Measurements from ENCODE around the gene COASY. TPM values are rescaled to one million over a fixed set of nuclear protein-coding genes. Genes with fewer than 3 reads are reported as not detected.

COASY gene
- total RNA-seq, 4 donors from 2014 or later: 46.4 to 91.7 (median 57.6) TPM

DNA sequence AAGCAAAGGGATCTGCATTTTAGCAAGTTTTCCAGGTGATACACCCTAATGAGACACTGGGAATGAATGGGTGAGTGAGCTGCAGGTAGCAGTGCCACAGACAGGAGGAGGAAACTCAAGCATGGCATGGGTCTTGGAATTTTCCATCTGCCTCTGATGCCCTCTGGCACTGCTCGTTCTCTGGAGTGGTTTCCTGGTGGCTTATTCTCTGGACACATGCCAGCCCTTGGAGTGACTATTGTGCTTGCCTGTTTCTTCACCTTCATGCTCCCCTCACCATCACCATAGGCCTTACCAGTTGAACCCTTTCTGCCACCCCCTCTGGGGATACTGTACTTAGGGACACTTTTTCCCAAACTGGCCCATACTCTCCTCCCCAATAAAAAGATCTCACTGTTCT is 1.6 kb downstream of the COASY start:
- TF ChIP-seq POLR2AphosphoS5 (IDR thresholded peaks at IDR 0.05) (no peak), POLR2A (IDR thresholded peaks at IDR 0.05) (no peak), EP300 (IDR thresholded peaks at IDR 0.05; ENCODE audit: low read depth) (no peak)
- TF ChIP-seq, protein P1, sequence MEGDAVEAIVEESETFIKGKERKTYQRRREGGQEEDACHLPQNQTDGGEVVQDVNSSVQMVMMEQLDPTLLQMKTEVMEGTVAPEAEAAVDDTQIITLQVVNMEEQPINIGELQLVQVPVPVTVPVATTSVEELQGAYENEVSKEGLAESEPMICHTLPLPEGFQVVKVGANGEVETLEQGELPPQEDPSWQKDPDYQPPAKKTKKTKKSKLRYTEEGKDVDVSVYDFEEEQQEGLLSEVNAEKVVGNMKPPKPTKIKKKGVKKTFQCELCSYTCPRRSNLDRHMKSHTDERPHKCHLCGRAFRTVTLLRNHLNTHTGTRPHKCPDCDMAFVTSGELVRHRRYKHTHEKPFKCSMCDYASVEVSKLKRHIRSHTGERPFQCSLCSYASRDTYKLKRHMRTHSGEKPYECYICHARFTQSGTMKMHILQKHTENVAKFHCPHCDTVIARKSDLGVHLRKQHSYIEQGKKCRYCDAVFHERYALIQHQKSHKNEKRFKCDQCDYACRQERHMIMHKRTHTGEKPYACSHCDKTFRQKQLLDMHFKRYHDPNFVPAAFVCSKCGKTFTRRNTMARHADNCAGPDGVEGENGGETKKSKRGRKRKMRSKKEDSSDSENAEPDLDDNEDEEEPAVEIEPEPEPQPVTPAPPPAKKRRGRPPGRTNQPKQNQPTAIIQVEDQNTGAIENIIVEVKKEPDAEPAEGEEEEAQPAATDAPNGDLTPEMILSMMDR (IDR thresholded peaks at IDR 0.05): no peak
- Histone ChIP-seq H3K27ac (peak overlapping the region in 3 of 4 donors; percentile 88 to 93 (median 92)), H3K4me1 (peaks cover 18 to 62% (median 52%) of the 10 kb centered on the region in 4 donors), H3K4me3 (peak overlapping the region in 2 of 4 donors; percentile 66 to 92), H3K27me3 (no peaks in the 10 kb centered on the region), H3K36me3 (peaks cover 0 to 6% (median under 1%) of the 10 kb centered on the region in 4 donors), H3K9me3 (no peaks in the 10 kb centered on the region)
- intact Hi-C loops (cut with DNase I; ENCODE audit: low total_unique reads): no loop called here
- 32 to 33% methylated on average over 1 of the region's 1 CpG for WGBS, 2 donors (ENCODE audit: low coverage in 1 of 2)
- in situ Hi-C loops (cut with MboI; ENCODE audit: low pct_ligation_motif_present in 1 of 4, low pct_unique_long_range_greater_than_20kb in 1 of 4, low sequenced_read_pairs in 3 of 4): no loop called here
- peak; percentile 40 for DNase-seq

DNA sequence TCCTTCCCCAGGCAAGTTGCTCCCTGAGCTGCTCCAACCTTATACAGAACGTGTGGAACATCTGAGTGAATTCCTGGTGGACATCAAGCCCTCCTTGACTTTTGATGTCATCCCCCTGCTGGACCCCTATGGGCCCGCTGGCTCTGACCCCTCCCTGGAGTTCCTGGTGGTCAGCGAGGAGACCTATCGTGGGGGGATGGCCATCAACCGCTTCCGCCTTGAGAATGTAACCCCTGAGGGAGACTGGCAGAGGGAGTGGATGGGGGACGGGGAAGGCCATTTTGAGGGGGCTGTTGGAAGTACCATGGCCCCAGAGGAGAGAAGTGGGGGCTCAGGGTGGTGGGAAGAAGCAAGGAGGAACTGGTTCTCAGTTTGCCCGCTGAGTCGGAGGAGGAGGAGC is 2.0 kb downstream of the COASY start:
- no peak for TF ChIP-seq POLR2A (IDR thresholded peaks at IDR 0.05)
- TF ChIP-seq, protein P1 (IDR thresholded peaks at IDR 0.05): no peak
- TF ChIP-seq EP300 (IDR thresholded peaks at IDR 0.05; ENCODE audit: low read depth): no peak
- no peak for TF ChIP-seq POLR2AphosphoS5 (IDR thresholded peaks at IDR 0.05)
- H3K4me3 ChIP-seq: peak overlapping the region in 1 of 4 donors; percentile 92
- peak overlapping the region in 3 of 4 donors; percentile 88 to 93 (median 92) for H3K27ac ChIP-seq

DNA sequence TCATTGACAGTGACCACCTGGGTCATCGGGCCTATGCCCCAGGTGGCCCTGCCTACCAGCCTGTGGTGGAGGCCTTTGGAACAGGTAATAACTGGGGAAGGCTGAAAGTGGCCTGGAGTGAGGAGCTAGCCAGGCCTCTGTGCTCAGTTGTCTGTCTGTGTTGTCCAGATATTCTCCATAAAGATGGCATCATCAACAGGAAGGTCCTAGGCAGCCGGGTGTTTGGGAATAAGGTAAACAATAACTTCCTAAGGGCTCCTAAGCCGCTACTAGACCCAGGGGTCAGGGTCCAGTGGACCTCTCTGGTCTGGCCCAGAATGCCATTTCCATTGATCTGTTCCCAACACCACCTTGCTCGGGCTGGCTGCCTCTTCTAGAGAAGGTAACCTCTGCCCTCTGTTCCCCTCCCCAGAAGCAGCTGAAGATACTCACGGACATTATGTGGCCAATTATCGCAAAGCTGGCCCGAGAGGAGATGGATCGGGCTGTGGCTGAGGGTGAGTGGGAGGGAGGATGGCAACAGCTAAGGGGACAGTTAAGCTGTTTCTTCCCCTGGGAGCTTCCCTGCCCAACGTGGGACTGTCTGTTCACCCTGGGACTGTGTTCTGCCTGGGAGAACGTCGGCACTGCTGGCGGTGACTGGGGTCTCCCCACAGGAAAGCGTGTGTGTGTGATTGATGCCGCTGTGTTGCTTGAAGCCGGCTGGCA is 3.0 kb downstream of the COASY start:
- 33 to 87% methylated on average over 1 to 15 of the region's 15 CpGs for WGBS, 2 donors (ENCODE audit: low coverage in 1 of 2)
- Histone ChIP-seq H3K9me3 (no peaks in the 10 kb centered on the region), H3K36me3 (peaks cover 0 to 19% (median 12%) of the 10 kb centered on the region in 4 donors), H3K27ac (no peak overlapping the region), H3K4me1 (peaks cover 18 to 50% (median 46%) of the 10 kb centered on the region in 4 donors), H3K4me3 (no peak overlapping the region), H3K27me3 (no peaks in the 10 kb centered on the region)
- intact Hi-C loops (cut with DNase I; ENCODE audit: low total_unique reads) (no loop called here), in situ Hi-C loops (cut with MboI; ENCODE audit: low pct_ligation_motif_present in 1 of 4, low pct_unique_long_range_greater_than_20kb in 1 of 4, low sequenced_read_pairs in 3 of 4) (no loop called here)
- TF ChIP-seq POLR2AphosphoS5 (IDR thresholded peaks at IDR 0.05): no peak
- no peak for TF ChIP-seq POLR2A (IDR thresholded peaks at IDR 0.05)
- no peak for TF ChIP-seq EP300 (IDR thresholded peaks at IDR 0.05; ENCODE audit: low read depth)
- TF ChIP-seq, protein P1 (IDR thresholded peaks at IDR 0.05): no peak
- no peak for DNase-seq

More for the DNA sequence above, 2.0 kb downstream of the COASY start:
- intact Hi-C loops (cut with DNase I; ENCODE audit: low total_unique reads) (no loop called here), in situ Hi-C loops (cut with MboI; ENCODE audit: low pct_ligation_motif_present in 1 of 4, low pct_unique_long_range_greater_than_20kb in 1 of 4, low sequenced_read_pairs in 3 of 4) (no loop called here)
- peaks cover 0 to 9% (median 4%) of the 10 kb centered on the region in 4 donors for H3K36me3 ChIP-seq
- peaks cover 18 to 60% (median 52%) of the 10 kb centered on the region in 4 donors for H3K4me1 ChIP-seq
- DNase-seq: no peak
- H3K9me3 ChIP-seq: no peaks in the 10 kb centered on the region
- H3K27me3 ChIP-seq: no peaks in the 10 kb centered on the region
- WGBS, 2 donors (ENCODE audit: low coverage in 1 of 2): 83 to 87% methylated on average over 2 to 9 of the region's 9 CpGs

DNA sequence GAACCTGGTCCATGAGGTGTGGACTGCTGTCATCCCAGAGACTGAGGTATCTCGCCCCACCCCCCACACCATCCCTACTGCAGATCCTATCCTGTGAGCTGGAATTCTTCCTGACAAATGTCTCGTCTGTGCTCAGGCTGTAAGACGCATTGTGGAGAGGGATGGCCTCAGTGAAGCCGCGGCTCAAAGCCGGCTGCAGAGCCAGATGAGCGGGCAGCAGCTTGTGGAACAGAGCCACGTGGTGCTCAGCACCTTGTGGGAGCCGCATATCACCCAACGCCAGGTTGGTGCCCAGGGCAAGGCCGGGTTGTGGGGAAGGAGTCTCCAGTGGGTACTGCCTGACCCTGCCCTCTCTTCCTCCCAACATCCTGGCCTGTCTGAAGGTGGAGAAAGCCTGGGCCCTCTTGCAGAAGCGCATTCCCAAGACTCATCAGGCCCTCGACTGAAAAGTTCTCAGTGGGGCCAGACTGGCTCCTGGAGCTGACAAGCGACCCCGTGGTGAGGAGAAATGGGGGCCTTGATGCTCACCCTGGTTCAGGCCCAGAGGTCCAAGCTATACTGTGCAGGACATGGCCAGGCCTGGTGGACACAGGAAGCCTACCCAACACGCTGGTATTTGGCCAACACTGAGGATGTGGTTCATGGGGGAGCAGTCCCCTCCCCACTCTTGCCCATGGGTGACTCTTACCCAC is 3.7 kb downstream of the COASY start:
- intact Hi-C loops (cut with DNase I; ENCODE audit: low total_unique reads) (no loop called here), in situ Hi-C loops (cut with MboI; ENCODE audit: low pct_ligation_motif_present in 1 of 4, low pct_unique_long_range_greater_than_20kb in 1 of 4, low sequenced_read_pairs in 3 of 4) (no loop called here)
- WGBS, 2 donors (ENCODE audit: low coverage in 1 of 2): 60 to 91% methylated on average over 1 to 16 of the region's 16 CpGs
- H3K27ac ChIP-seq: peak overlapping the region; percentile 87 to 96 (median 94)
- no peaks in the 10 kb centered on the region for H3K9me3 ChIP-seq
- H3K4me1 ChIP-seq: peaks cover 18 to 49% (median 45%) of the 10 kb centered on the region in 4 donors
- H3K27me3 ChIP-seq: no peaks in the 10 kb centered on the region
- H3K4me3 ChIP-seq: no peak overlapping the region
- peaks cover 0 to 26% (median 15%) of the 10 kb centered on the region in 4 donors for H3K36me3 ChIP-seq
- TF ChIP-seq, protein P1 (IDR thresholded peaks at IDR 0.05): no peak
- TF ChIP-seq POLR2A (IDR thresholded peaks at IDR 0.05) (no peak), POLR2AphosphoS5 (IDR thresholded peaks at IDR 0.05) (no peak), EP300 (IDR thresholded peaks at IDR 0.05; ENCODE audit: low read depth) (no peak)
- DNase-seq: no peak

Data from transverse colon (tissue), 4 donors.